ENCODE results near the gene IFNL4.

DNA sequence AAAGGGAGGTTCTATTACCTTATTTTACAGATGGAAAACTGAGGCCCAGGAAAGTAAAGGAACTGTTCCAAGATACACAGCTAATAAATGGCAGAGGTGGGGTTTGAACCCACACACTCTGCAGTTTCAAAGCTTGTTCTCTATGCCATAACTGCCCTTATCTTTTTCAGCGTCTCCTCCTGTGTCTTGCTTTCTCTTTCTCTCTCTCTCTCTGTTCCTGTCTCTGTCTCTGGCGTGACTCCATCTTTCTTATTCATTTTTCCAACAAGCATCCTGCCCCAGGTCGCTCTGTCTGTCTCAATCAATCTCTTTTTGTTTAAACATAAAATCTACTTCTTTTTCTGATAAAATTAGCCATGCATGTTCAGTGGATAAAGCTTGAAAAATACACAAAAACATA lies 3.2 kb upstream of the IFNL4 start:
- TF ChIP-seq, protein P1, sequence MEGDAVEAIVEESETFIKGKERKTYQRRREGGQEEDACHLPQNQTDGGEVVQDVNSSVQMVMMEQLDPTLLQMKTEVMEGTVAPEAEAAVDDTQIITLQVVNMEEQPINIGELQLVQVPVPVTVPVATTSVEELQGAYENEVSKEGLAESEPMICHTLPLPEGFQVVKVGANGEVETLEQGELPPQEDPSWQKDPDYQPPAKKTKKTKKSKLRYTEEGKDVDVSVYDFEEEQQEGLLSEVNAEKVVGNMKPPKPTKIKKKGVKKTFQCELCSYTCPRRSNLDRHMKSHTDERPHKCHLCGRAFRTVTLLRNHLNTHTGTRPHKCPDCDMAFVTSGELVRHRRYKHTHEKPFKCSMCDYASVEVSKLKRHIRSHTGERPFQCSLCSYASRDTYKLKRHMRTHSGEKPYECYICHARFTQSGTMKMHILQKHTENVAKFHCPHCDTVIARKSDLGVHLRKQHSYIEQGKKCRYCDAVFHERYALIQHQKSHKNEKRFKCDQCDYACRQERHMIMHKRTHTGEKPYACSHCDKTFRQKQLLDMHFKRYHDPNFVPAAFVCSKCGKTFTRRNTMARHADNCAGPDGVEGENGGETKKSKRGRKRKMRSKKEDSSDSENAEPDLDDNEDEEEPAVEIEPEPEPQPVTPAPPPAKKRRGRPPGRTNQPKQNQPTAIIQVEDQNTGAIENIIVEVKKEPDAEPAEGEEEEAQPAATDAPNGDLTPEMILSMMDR (conservative IDR thresholded peaks at IDR 0.05; ENCODE audit: low read depth, low read length), result no peak
- TF ChIP-seq RFX5 (IDR thresholded peaks at IDR 0.05; ENCODE audit: low read depth, low read length) (no peak), CEBPB (IDR thresholded peaks at IDR 0.05; ENCODE audit: low read depth, low read length) (no peak), MXI1 (IDR thresholded peaks at IDR 0.05; ENCODE audit: borderline replicate concordance, low read depth, low read length) (no peak), FOS (IDR thresholded peaks at IDR 0.05; ENCODE audit: low read depth, low read length) (no peak), POLR2A (IDR thresholded peaks at IDR 0.05; ENCODE audit: low read depth, low read length) (no peak), BHLHE40 (IDR thresholded peaks at IDR 0.05; ENCODE audit: low read depth, low read length) (no peak), MAFK (IDR thresholded peaks at IDR 0.05; ENCODE audit: low read depth, low read length) (no peak), MAZ (IDR thresholded peaks at IDR 0.05; ENCODE audit: borderline replicate concordance, low read depth, low read length) (no peak)
- TF ChIP-seq, protein P2, sequence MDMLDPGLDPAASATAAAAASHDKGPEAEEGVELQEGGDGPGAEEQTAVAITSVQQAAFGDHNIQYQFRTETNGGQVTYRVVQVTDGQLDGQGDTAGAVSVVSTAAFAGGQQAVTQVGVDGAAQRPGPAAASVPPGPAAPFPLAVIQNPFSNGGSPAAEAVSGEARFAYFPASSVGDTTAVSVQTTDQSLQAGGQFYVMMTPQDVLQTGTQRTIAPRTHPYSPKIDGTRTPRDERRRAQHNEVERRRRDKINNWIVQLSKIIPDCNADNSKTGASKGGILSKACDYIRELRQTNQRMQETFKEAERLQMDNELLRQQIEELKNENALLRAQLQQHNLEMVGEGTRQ (IDR thresholded peaks at IDR 0.05; ENCODE audit: low read depth, low read length), result no peak

All from IMR-90 (cell line).